HEK293 (cell line): ENCODE measurements around the gene PTGFRN.

Source experiments
- CTCF ChIA-PET: fragments of 350-600 bp; formaldehyde crosslinking; extraction: SDS; loops from one replicate; lab custom pipeline; 2021; ENCODE audit warnings: antibody characterized with exemption; lab: Yijun Ruan, JAX
- POLR2A ChIA-PET: fragments of 300-600 bp; formaldehyde crosslinking; extraction: SDS; loops from one replicate; lab custom pipeline; 2020; ENCODE audit warnings: antibody characterized with exemption, inconsistent platforms; lab: Yijun Ruan, JAX
- H3K27ac ChIP-seq: fragments of 200-500 bp; sonication (Bioruptor generic); 2 replicates; pipeline ENCODE4 v1.5.1; 2014; ENCODE audit warnings: low read depth, low read length, control low read depth, inconsistent platforms; ENCODE audit errors: extremely low read depth
- H3K36me3 ChIP-seq, 2 experiments: fragments of 200-500 bp in 1 of 2; sonication (Bioruptor generic) in 1 of 2; 1 replicate in 1 of 2; 2 replicates in 1 of 2; pipeline ENCODE4 v1.5.1; 2014 to 2017; ENCODE audit warnings: inconsistent platforms in 2 of 2, low read length in 2 of 2; ENCODE audit not compliant: control insufficient read depth in 2 of 2, insufficient read depth in 1 of 2
- H3K4me1 ChIP-seq: fragments of 200-500 bp; sonication (Bioruptor generic); 2 replicates; pipeline ENCODE4 v1.5.1; 2014; ENCODE audit warnings: mild to moderate bottlenecking, low read length, inconsistent platforms; ENCODE audit not compliant: control insufficient read depth, insufficient read depth
- H3K4me3 ChIP-seq: 2 replicates; pipeline ENCODE4 v1.5.1; 2011; ENCODE audit warnings: low read depth, mild to moderate bottlenecking, control low read depth, low read length, moderate library complexity
- H3K9me3 ChIP-seq: fragments of 200-500 bp; sonication (Bioruptor generic); 2 replicates; pipeline ENCODE4 v1.5.1; 2014; ENCODE audit warnings: low read depth, low read length, inconsistent platforms; ENCODE audit not compliant: control insufficient read depth, insufficient read depth
- AEBP2 ChIP-seq: fragments of 450-650 bp; formaldehyde crosslinking; IDR thresholded peaks from 2 replicates; pipeline ENCODE4 v1.5.1; 2016; ENCODE audit warnings: missing biosample characterization, missing genetic modification characterization, borderline replicate concordance
- GFI1B ChIP-seq: fragments of 450-650 bp; formaldehyde crosslinking; IDR thresholded peaks from 2 replicates; pipeline ENCODE4 v1.5.1; 2016; ENCODE audit warnings: missing biosample characterization, missing genetic modification characterization
- HOXA7 ChIP-seq: sonication (generic); formaldehyde crosslinking; IDR thresholded peaks from 2 replicates; pipeline ENCODE4 v1.8.1; 2022; ENCODE audit warnings: missing genetic modification reagents, borderline replicate concordance
- PRDM10 ChIP-seq: fragments of 450-650 bp; formaldehyde crosslinking; IDR thresholded peaks from 2 replicates; pipeline ENCODE4 v1.5.1; 2016; ENCODE audit warnings: missing biosample characterization, missing genetic modification characterization
- REPIN1 ChIP-seq: fragments of 450-650 bp; formaldehyde crosslinking; IDR thresholded peaks from 2 replicates; pipeline ENCODE4 v1.5.1; 2017; ENCODE audit warnings: missing biosample characterization, missing genetic modification characterization, low read depth
- SCRT2 ChIP-seq: fragments of 450-650 bp; formaldehyde crosslinking; IDR thresholded peaks from 2 replicates; pipeline ENCODE4 v1.5.1; 2016; ENCODE audit warnings: missing biosample characterization, missing genetic modification characterization
- TRIM28 ChIP-seq: IDR thresholded peaks from 2 replicates; pipeline ENCODE4 v1.6.1; 2011; ENCODE audit warnings: low read length, control low read depth, borderline replicate concordance
- ZBTB11 ChIP-seq: fragments of 450-650 bp; formaldehyde crosslinking; conservative IDR thresholded peaks from 2 replicates; pipeline ENCODE4 v1.5.1; 2016; ENCODE audit warnings: low read depth, missing biosample characterization, missing genetic modification characterization
- ZFHX2 ChIP-seq: fragments of 450-650 bp; formaldehyde crosslinking; conservative IDR thresholded peaks from 2 replicates; pipeline ENCODE4 v1.5.1; 2016; ENCODE audit warnings: missing biosample characterization, missing genetic modification characterization
- ZFP3 ChIP-seq: fragments of 450-650 bp; formaldehyde crosslinking; IDR thresholded peaks from 2 replicates; pipeline ENCODE4 v1.5.1; 2016; ENCODE audit warnings: low read depth, missing biosample characterization, missing genetic modification characterization
- ZFP69B ChIP-seq: fragments of 450-650 bp; formaldehyde crosslinking; IDR thresholded peaks from 2 replicates; pipeline ENCODE4 v1.5.1; 2016; ENCODE audit warnings: missing biosample characterization, missing genetic modification characterization
- ZNF112 ChIP-seq: fragments of 450-650 bp; formaldehyde crosslinking; IDR thresholded peaks from 2 replicates; pipeline ENCODE4 v1.5.0; 2017; ENCODE audit warnings: missing biosample characterization, missing genetic modification characterization
- ZNF274 ChIP-seq, 2 experiments: fragments of 200-500 bp in 1 of 2; fragments of 450-650 bp in 1 of 2; sonication (Bioruptor generic) in 1 of 2; formaldehyde crosslinking in 1 of 2; IDR thresholded peaks; 2 replicates each; pipeline versions ENCODE4 v1.5.1 to v1.6.1; 2014 to 2016; ENCODE audit warnings: borderline replicate concordance in 1 of 2, inconsistent platforms in 1 of 2, low read length in 1 of 2, missing biosample characterization in 1 of 2, missing genetic modification characterization in 1 of 2
- ZNF366 ChIP-seq: fragments of 450-650 bp; formaldehyde crosslinking; conservative IDR thresholded peaks from 2 replicates; pipeline ENCODE4 v1.5.1; 2016; ENCODE audit warnings: missing biosample characterization, missing genetic modification characterization
- ZNF488 ChIP-seq: fragments of 450-650 bp; formaldehyde crosslinking; IDR thresholded peaks from 2 replicates; pipeline ENCODE4 v1.5.1; 2016; ENCODE audit warnings: missing biosample characterization, missing genetic modification characterization
- ZNF529 ChIP-seq: fragments of 450-650 bp; formaldehyde crosslinking; IDR thresholded peaks from 2 replicates; pipeline ENCODE4 v1.5.1; 2017; ENCODE audit warnings: missing genetic modification characterization, missing biosample characterization; ENCODE audit not compliant: insufficient replicate concordance
- ZNF530 ChIP-seq: fragments of 450-650 bp; formaldehyde crosslinking; IDR thresholded peaks from 2 replicates; pipeline ENCODE4 v1.5.1; 2016; ENCODE audit warnings: low read depth, missing biosample characterization, missing genetic modification characterization
- ZNF623 ChIP-seq: fragments of 450-650 bp; formaldehyde crosslinking; IDR thresholded peaks from 2 replicates; pipeline ENCODE4 v1.5.1; 2016; ENCODE audit warnings: missing biosample characterization, missing genetic modification characterization
- ZNF776 ChIP-seq: fragments of 450-650 bp; formaldehyde crosslinking; IDR thresholded peaks from 2 replicates; pipeline ENCODE4 v1.5.0; 2017; ENCODE audit warnings: missing biosample characterization, missing genetic modification characterization, borderline replicate concordance

PTGFRN gene

GRCh38 chr1:117013309-117013858, 103.7 kb downstream of the PTGFRN start (continued):
- TF ChIP-seq AEBP2 (tag by site-specific recombination) (no peak), ZNF623 (tag by site-specific recombination) (no peak), ZFHX2 (tag by site-specific recombination) (no peak), REPIN1 (tag by site-specific recombination) (no peak)

GRCh38 chr1:117014209-117014608, 104.5 kb downstream of the PTGFRN start:
- H3K27ac ChIP-seq, result no peak overlapping the region
- H3K4me1 ChIP-seq, result no peaks in the 10 kb centered on the region
- ChIA-PET CTCF (interaction anchor here (0.6 to 1.0 kb wide), 2 partner anchors 55 to 740 kb away, joined by 3 read pairs; no protein-coding TSS in a partner anchor), POLR2A (no interaction called here)
- no peak for TF ChIP-seq ZNF529 (tag by site-specific recombination)
- no peak for TF ChIP-seq HOXA7 (CRISPR knock-in tag)
- no peak for TF ChIP-seq ZNF112
- TF ChIP-seq ZFP69B (tag by site-specific recombination), result no peak
- TF ChIP-seq SCRT2 (tag by site-specific recombination), result no peak
- no peak for TF ChIP-seq ZNF623 (tag by site-specific recombination)
- no peak for TF ChIP-seq ZNF366 (tag by site-specific recombination)
- no peak for TF ChIP-seq GFI1B (tag by site-specific recombination)
- no peak for TF ChIP-seq ZNF274 (IDR thresholded peaks at IDR 0.05; ENCODE audit: low read length)
- TF ChIP-seq ZNF274 (tag by site-specific recombination; IDR thresholded peaks at IDR 0.05; ENCODE audit: borderline replicate concordance), result no peak
- TF ChIP-seq ZNF488 (tag by site-specific recombination), result no peak
- no peak for TF ChIP-seq PRDM10 (tag by site-specific recombination)
- no peak for TF ChIP-seq REPIN1 (tag by site-specific recombination)
- no peak for TF ChIP-seq ZNF776 (tag by site-specific recombination)
- no peak for TF ChIP-seq TRIM28
- no peak for TF ChIP-seq ZNF530 (tag by site-specific recombination)
- no peak for TF ChIP-seq ZBTB11 (tag by site-specific recombination)
- TF ChIP-seq ZFP3, result no peak
- no peaks in the 10 kb centered on the region for H3K9me3 ChIP-seq
- no peak overlapping the region for H3K4me3 ChIP-seq
- H3K36me3 ChIP-seq, result no peaks in the 10 kb centered on the region
